ENCODE results near the gene SESN1. TPM values are rescaled to one million over a fixed set of nuclear protein-coding genes. Genes with fewer than 3 reads are reported as not detected.

SESN1 gene
- polyA plus RNA-seq, 3 donors, result 1.8 to 21.0 (median 3.1) TPM

- peaks cover 37% of the 10 kb centered on the region for H3K4me1 Mint-ChIP-seq
- peak overlapping the region; percentile 53 to 92 for H3K27ac ChIP-seq (ENCODE audit: low read depth in 1 of 2, low read length in 2 of 2)
- intact Hi-C loops (cut with micrococcal nuclease), result no loop called here
- WGBS (ENCODE audit: insufficient coverage), result under 1% methylated on average over 80 of the region's 80 CpGs
- no peaks in the 10 kb centered on the region for H3K9me3 Mint-ChIP-seq
- no peaks in the 10 kb centered on the region for H3K36me3 ChIP-seq (replicated peaks in 1 of 2; ENCODE audit: control insufficient read depth in 1 of 2, insufficient read depth in 2 of 2, low read length in 2 of 2)
- peaks cover 3% of the 10 kb centered on the region for H3K79me2 ChIP-seq (ENCODE audit: insufficient read depth, low read length)
- peak; percentile 85 to 88 (median 85) for DNase-seq
- H4K20me1 ChIP-seq (ENCODE audit: insufficient read depth, low read length), result no peaks in the 10 kb centered on the region
- H3K4me3 ChIP-seq (replicated peaks in 1 of 3; ENCODE audit: low read depth in 2 of 3, low read length in 3 of 3), result peak overlapping the region; percentile 86 to 99 (median 93)
- H3K9ac ChIP-seq (ENCODE audit: insufficient read depth, low read length, poor library complexity, severe bottlenecking), result peak overlapping the region; percentile 77
- H2AFZ ChIP-seq (ENCODE audit: insufficient read depth, low read depth, low read length, poor library complexity, severe bottlenecking), result peak overlapping the region; percentile 92
- H3K36me3 Mint-ChIP-seq, result peaks cover 0 to 1% of the 10 kb centered on the region in 2 donors
- H3K4me2 ChIP-seq (replicated peaks; ENCODE audit: extremely low read depth, low read length, poor library complexity, severe bottlenecking), result peak overlapping the region; percentile 86
- TF ChIP-seq CTCF (IDR thresholded peaks at IDR 0.05), result no peak
- no peaks in the 10 kb centered on the region for H3K9me3 ChIP-seq (replicated peaks in 1 of 2; ENCODE audit: control insufficient read depth in 1 of 2, insufficient read depth in 1 of 2, low read length in 2 of 2)
- H3K27ac Mint-ChIP-seq, result peak overlapping the region; percentile 86 to 96 (median 93)
- H3K27me3 Mint-ChIP-seq (ENCODE audit: low read depth in 3 of 3), result peaks cover 0 to 2% (median under 1%) of the 10 kb centered on the region in 3 donors
- H3K27me3 ChIP-seq (ENCODE audit: control insufficient read depth in 2 of 2, insufficient read depth in 2 of 2, low read length in 2 of 2), result no peaks in the 10 kb centered on the region
- H3K4me3 Mint-ChIP-seq, result peak overlapping the region; percentile 93 to 97
- peaks cover 18 to 19% of the 10 kb centered on the region in 2 donors for H3K4me1 ChIP-seq (ENCODE audit: control insufficient read depth in 1 of 2, insufficient read depth in 2 of 2, low read length in 2 of 2)
These were observed 85.2 kb downstream of the SESN1 start for GRCh38 chr6:109009236-109009961.

- peaks cover 30% of the 10 kb centered on the region for H3K4me1 Mint-ChIP-seq
- H3K9ac ChIP-seq (ENCODE audit: insufficient read depth, low read length, poor library complexity, severe bottlenecking), result peak overlapping the region; percentile 77
- 0% methylated on average over 21 of the region's 24 CpGs for WGBS (ENCODE audit: insufficient coverage)
- no peaks in the 10 kb centered on the region for H3K36me3 ChIP-seq (replicated peaks in 1 of 2; ENCODE audit: control insufficient read depth in 1 of 2, insufficient read depth in 2 of 2, low read length in 2 of 2)
- peaks cover 10 to 16% of the 10 kb centered on the region in 2 donors for H3K4me1 ChIP-seq (ENCODE audit: control insufficient read depth in 1 of 2, insufficient read depth in 2 of 2, low read length in 2 of 2)
- H3K4me2 ChIP-seq (replicated peaks; ENCODE audit: extremely low read depth, low read length, poor library complexity, severe bottlenecking), result peak overlapping the region; percentile 86
- peaks cover 0 to 2% (median 1%) of the 10 kb centered on the region in 3 donors for H3K27me3 Mint-ChIP-seq (ENCODE audit: low read depth in 3 of 3)
- no peaks in the 10 kb centered on the region for H3K27me3 ChIP-seq (ENCODE audit: control insufficient read depth in 2 of 2, insufficient read depth in 2 of 2, low read length in 2 of 2)
- H3K9me3 ChIP-seq (replicated peaks in 1 of 2; ENCODE audit: control insufficient read depth in 1 of 2, insufficient read depth in 1 of 2, low read length in 2 of 2), result no peaks in the 10 kb centered on the region
- H2AFZ ChIP-seq (ENCODE audit: insufficient read depth, low read depth, low read length, poor library complexity, severe bottlenecking), result peak overlapping the region; percentile 78
- peak; percentile 36 to 50 (median 40) for DNase-seq
- intact Hi-C loops (cut with micrococcal nuclease), result no loop called here
- H3K79me2 ChIP-seq (ENCODE audit: insufficient read depth, low read length), result peaks cover 3% of the 10 kb centered on the region
- H3K4me3 ChIP-seq (replicated peaks in 1 of 3; ENCODE audit: low read depth in 2 of 3, low read length in 3 of 3), result peak overlapping the region; percentile 84 to 93 (median 86)
- peak overlapping the region; percentile 93 to 97 for H3K4me3 Mint-ChIP-seq
- no peaks in the 10 kb centered on the region for H4K20me1 ChIP-seq (ENCODE audit: insufficient read depth, low read length)
- peak overlapping the region; percentile 68 to 95 (median 91) for H3K27ac Mint-ChIP-seq
- no peaks in the 10 kb centered on the region for H3K9me3 Mint-ChIP-seq
- H3K36me3 Mint-ChIP-seq, result peaks cover 0 to 1% of the 10 kb centered on the region in 2 donors
- TF ChIP-seq CTCF (IDR thresholded peaks at IDR 0.05), result no peak
- H3K27ac ChIP-seq (ENCODE audit: low read depth in 1 of 2, low read length in 2 of 2), result peak overlapping the region; percentile 53 to 74
These were observed 86.0 kb downstream of the SESN1 start for GRCh38 chr6:109008537-109009235.
